Caco-2 (cell line): ENCODE results near the gene DRC7. TPM values are rescaled to one million over a fixed set of nuclear protein-coding genes. Genes with fewer than 3 reads are reported as not detected.

Experiments
- BruUV-seq: library from RNA; stranded (reverse); fragments of 400-500 nt; replicated peaks from 2 replicates; lab custom pipeline; 2021; lab: Mats Ljungman, UMichigan
- CTCF ChIA-PET: fragments of 300-600 bp; sonication (Branson Sonifier 250); formaldehyde crosslinking; loops from one replicate; lab custom pipeline; 2022; ENCODE audit warnings: antibody characterized with exemption; lab: Charles Lee
- POLR2A ChIA-PET: fragments of 300-600 bp; sonication (Branson Sonifier 250); formaldehyde crosslinking; loops from one replicate; lab custom pipeline; 2022; ENCODE audit warnings: antibody characterized with exemption; lab: Charles Lee
- DNase-seq, 2 experiments: peaks; one replicate each; pipeline versions ENCODE4 v3.0.0 to v3.0.0-alpha.2; 2020 to 2022
- H3K27me3 ChIP-seq: replicated peaks from 2 replicates; pipeline ENCODE4 v1.6.0; 2011; ENCODE audit warnings: low read length; ENCODE audit not compliant: control insufficient read depth, insufficient read depth
- H3K36me3 ChIP-seq: 2 replicates; pipeline ENCODE4 v1.5.1; 2011; ENCODE audit warnings: low read length; ENCODE audit not compliant: control insufficient read depth, insufficient read depth
- H3K4me1 ChIP-seq: fragments of 250-450 bp; sonication (Bioruptor Pico); 2 replicates; pipeline ENCODE4 v1.5.1; 2020; ENCODE audit warnings: mild to moderate bottlenecking
- H3K4me3 ChIP-seq: 2 replicates; pipeline ENCODE4 v1.5.1; 2011; ENCODE audit warnings: low read depth, mild to moderate bottlenecking, control low read depth, low read length
- H3K9me3 ChIP-seq: fragments of 250-450 bp; sonication (Bioruptor Pico); 2 replicates; pipeline ENCODE4 v1.5.1; 2020; ENCODE audit warnings: mild to moderate bottlenecking, moderate library complexity
- H3K27ac Mint-ChIP-seq: one replicate; pipeline ENCODE4 v1.8.0; 2022; ENCODE audit warnings: mixed read lengths; ENCODE audit not compliant: unreplicated experiment
- H3K27me3 Mint-ChIP-seq: one replicate; pipeline ENCODE4 v1.8.0; 2022; ENCODE audit warnings: mixed read lengths; ENCODE audit not compliant: insufficient read depth, unreplicated experiment
- H3K36me3 Mint-ChIP-seq: one replicate; pipeline ENCODE4 v1.8.0; 2022; ENCODE audit warnings: mild to moderate bottlenecking, mixed read lengths; ENCODE audit not compliant: insufficient read depth, unreplicated experiment
- H3K4me1 Mint-ChIP-seq: one replicate; pipeline ENCODE4 v1.8.0; 2022; ENCODE audit warnings: low read depth, mixed read lengths; ENCODE audit not compliant: unreplicated experiment
- H3K4me3 Mint-ChIP-seq: one replicate; pipeline ENCODE4 v1.8.0; 2022; ENCODE audit warnings: mild to moderate bottlenecking, moderate library complexity, mixed read lengths; ENCODE audit not compliant: unreplicated experiment
- H3K9me3 Mint-ChIP-seq: one replicate; pipeline ENCODE4 v1.8.0; 2022; ENCODE audit warnings: mixed read lengths; ENCODE audit not compliant: unreplicated experiment
- CTCF ChIP-seq, 2 experiments: fragments of 200-600 bp in 1 of 2; IDR thresholded peaks; 1 replicate in 1 of 2; 2 replicates in 1 of 2; pipeline versions ENCODE4 v1.5.1 to v1.8.0; 2011 to 2022; ENCODE audit warnings: antibody characterized with exemption in 1 of 2, control low read depth in 1 of 2, inconsistent platforms in 1 of 2, low read depth in 1 of 2, low read length in 1 of 2, mild to moderate bottlenecking in 1 of 2, moderate library complexity in 1 of 2; ENCODE audit not compliant: insufficient read depth in 1 of 2, severe bottlenecking in 1 of 2, unreplicated experiment in 1 of 2
- intact Hi-C: fragments of 100-400 bp; cut with micrococcal nuclease; formaldehyde crosslinking; loops from one replicate; pipeline ENCODE4 v1.10.0; 2022; ENCODE audit not compliant: unreplicated experiment
- total RNA-seq: library from RNA; stranded (reverse); gene quantifications from 2 replicates; pipeline ENCODE4 v1.2.3, GENCODE V29; 2022

DRC7 gene
- total RNA-seq, 1 experiment from 2014 or later: 1.1 TPM

- Mint-ChIP-seq H3K9me3 (no peaks in the 10 kb centered on the region), H3K4me3 (no peak overlapping the region), H3K27ac (no peak overlapping the region), H3K36me3 (no peaks in the 10 kb centered on the region), H3K4me1 (peaks cover 19% of the 10 kb centered on the region), H3K27me3 (no peaks in the 10 kb centered on the region)
- POLR2A ChIA-PET: no interaction called here
- no peaks in the 10 kb centered on the region for H3K36me3 ChIP-seq
- intact Hi-C loops: no loop called here
- CTCF ChIA-PET: no interaction called here
- no peaks in the 10 kb centered on the region; the same call in 1 of the 2 replicates for H3K9me3 ChIP-seq
- DNase-seq: no peak
- peaks cover 9% of the 10 kb centered on the region for H3K4me1 ChIP-seq
- no TSS peak for BruUV-seq
- H3K4me3 ChIP-seq: no peak overlapping the region
- no peaks in the 10 kb centered on the region for H3K27me3 ChIP-seq
- TF ChIP-seq CTCF (IDR thresholded peaks at IDR 0.05; ENCODE audit: insufficient read depth in 1 of 2, low read depth in 1 of 2, low read length in 1 of 2, severe bottlenecking in 1 of 2, unreplicated experiment in 1 of 2): no peak
These were observed 2.0 kb upstream of the DRC7 start for GRCh38 chr16:57692636-57693035.

GRCh38 chr16:57693550-57693949 is 1.1 kb upstream of the DRC7 start:
- Mint-ChIP-seq H3K27me3 (no peaks in the 10 kb centered on the region), H3K27ac (no peak overlapping the region), H3K4me3 (no peak overlapping the region), H3K9me3 (no peaks in the 10 kb centered on the region), H3K4me1 (peaks cover 19% of the 10 kb centered on the region), H3K36me3 (no peaks in the 10 kb centered on the region)
- no TSS peak for BruUV-seq
- Histone ChIP-seq H3K27me3 (no peaks in the 10 kb centered on the region), H3K36me3 (no peaks in the 10 kb centered on the region), H3K9me3 (no peaks in the 10 kb centered on the region), H3K4me3 (no peak overlapping the region), H3K4me1 (peaks cover 9% of the 10 kb centered on the region)
- intact Hi-C loops: no loop called here
- TF ChIP-seq CTCF (IDR thresholded peaks at IDR 0.05; ENCODE audit: insufficient read depth in 1 of 2, low read depth in 1 of 2, low read length in 1 of 2, severe bottlenecking in 1 of 2, unreplicated experiment in 1 of 2): no peak
- no peak for DNase-seq
- ChIA-PET CTCF (no interaction called here), POLR2A (no interaction called here)

DNA sequence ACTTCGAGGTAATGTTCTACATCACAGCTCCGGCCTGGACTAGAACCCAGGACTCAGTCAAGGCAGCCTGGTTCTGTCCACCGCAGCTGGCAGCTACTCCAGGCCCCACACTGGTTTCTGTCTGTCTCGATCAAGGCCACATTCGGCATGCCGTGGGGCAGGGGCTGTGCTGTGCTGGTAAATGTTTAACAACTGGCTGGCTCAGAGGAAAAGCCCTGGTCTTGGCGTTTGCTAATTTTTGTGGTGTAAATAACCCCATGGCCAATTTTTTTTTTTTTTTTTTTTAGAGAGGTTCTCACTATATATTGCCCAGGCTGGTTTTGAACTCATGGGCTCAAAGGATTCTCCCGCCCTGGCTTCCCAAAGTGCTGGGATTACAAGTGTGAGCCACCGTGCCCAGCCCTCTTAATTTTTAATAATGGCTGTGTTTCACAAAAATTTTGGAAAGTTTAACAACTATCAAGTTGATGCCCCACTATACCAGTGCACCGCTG is 328 bp upstream of the DRC7 start:
- Histone ChIP-seq H3K4me3 (no peak overlapping the region), H3K27me3 (no peaks in the 10 kb centered on the region), H3K36me3 (no peaks in the 10 kb centered on the region), H3K9me3 (no peaks in the 10 kb centered on the region), H3K4me1 (peaks cover 10% of the 10 kb centered on the region)
- H3K9me3 Mint-ChIP-seq: no peaks in the 10 kb centered on the region
- TF ChIP-seq CTCF (IDR thresholded peaks at IDR 0.05; ENCODE audit: insufficient read depth in 1 of 2, low read depth in 1 of 2, low read length in 1 of 2, severe bottlenecking in 1 of 2, unreplicated experiment in 1 of 2): no peak
- POLR2A ChIA-PET: interaction anchor here (0.6 to 1.0 kb wide), 2 partner anchors 41 to 42 kb away, joined by 3 to 4 read pairs; partner anchors contain the start of gene KATNB1
- BruUV-seq: no TSS peak
- no peaks in the 10 kb centered on the region for H3K36me3 Mint-ChIP-seq
- peak overlapping the region; percentile 3 for H3K4me3 Mint-ChIP-seq
- peak overlapping the region; percentile 68 for H3K27ac Mint-ChIP-seq
- CTCF ChIA-PET: interaction anchor here (0.6 to 1.0 kb wide), 3 partner anchors 9 to 172 kb away, joined by 3 to 5 read pairs (median 4); no protein-coding TSS in a partner anchor
- no peak for DNase-seq
- H3K4me1 Mint-ChIP-seq: peaks cover 14% of the 10 kb centered on the region
- H3K27me3 Mint-ChIP-seq: no peaks in the 10 kb centered on the region
- intact Hi-C loops: no loop called here
